WI38 (cell line): ENCODE results near the gene KDM2A.
"Not testable (repeated sequence)": the region's sequence is repeated elsewhere in the genome, so short reads cannot be mapped to it uniquely, and the experiment has no call there.

Experiments
- H3K4me3 ChIP-seq: 2 replicates; pipeline ENCODE4 v1.5.1; 2011; ENCODE audit warnings: low read depth, mild to moderate bottlenecking, control low read depth, low read length
- TF ChIP-seq, protein P1 (sequence below): IDR thresholded peaks from 2 replicates; pipeline ENCODE4 v1.5.1; 2012; ENCODE audit warnings: low read depth, mild to moderate bottlenecking, control low read depth, low read length

The KDM2A gene

DNA sequence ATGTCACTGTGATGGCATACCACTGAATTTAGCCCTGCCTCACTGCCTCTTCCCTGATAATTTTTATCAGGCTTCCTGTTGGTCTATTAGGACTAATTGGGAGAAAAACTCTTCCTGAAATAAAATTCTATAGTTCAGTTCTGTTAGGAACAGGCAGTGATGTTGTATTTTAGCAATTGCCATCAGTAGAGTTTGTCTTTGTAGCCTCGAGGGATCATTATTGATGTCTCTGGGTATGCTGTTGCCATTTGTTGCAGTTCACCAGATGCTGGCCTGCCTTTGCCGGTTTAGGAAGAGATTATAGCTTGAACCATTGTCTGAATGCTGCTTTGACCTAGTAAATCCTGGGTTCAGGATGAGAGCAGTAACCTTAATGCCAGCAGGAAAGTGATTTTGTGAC is 41.0 kb downstream of the KDM2A start:
- H3K4me3 ChIP-seq = no peak overlapping the region
- TF ChIP-seq, protein P1, sequence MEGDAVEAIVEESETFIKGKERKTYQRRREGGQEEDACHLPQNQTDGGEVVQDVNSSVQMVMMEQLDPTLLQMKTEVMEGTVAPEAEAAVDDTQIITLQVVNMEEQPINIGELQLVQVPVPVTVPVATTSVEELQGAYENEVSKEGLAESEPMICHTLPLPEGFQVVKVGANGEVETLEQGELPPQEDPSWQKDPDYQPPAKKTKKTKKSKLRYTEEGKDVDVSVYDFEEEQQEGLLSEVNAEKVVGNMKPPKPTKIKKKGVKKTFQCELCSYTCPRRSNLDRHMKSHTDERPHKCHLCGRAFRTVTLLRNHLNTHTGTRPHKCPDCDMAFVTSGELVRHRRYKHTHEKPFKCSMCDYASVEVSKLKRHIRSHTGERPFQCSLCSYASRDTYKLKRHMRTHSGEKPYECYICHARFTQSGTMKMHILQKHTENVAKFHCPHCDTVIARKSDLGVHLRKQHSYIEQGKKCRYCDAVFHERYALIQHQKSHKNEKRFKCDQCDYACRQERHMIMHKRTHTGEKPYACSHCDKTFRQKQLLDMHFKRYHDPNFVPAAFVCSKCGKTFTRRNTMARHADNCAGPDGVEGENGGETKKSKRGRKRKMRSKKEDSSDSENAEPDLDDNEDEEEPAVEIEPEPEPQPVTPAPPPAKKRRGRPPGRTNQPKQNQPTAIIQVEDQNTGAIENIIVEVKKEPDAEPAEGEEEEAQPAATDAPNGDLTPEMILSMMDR = no peak

DNA sequence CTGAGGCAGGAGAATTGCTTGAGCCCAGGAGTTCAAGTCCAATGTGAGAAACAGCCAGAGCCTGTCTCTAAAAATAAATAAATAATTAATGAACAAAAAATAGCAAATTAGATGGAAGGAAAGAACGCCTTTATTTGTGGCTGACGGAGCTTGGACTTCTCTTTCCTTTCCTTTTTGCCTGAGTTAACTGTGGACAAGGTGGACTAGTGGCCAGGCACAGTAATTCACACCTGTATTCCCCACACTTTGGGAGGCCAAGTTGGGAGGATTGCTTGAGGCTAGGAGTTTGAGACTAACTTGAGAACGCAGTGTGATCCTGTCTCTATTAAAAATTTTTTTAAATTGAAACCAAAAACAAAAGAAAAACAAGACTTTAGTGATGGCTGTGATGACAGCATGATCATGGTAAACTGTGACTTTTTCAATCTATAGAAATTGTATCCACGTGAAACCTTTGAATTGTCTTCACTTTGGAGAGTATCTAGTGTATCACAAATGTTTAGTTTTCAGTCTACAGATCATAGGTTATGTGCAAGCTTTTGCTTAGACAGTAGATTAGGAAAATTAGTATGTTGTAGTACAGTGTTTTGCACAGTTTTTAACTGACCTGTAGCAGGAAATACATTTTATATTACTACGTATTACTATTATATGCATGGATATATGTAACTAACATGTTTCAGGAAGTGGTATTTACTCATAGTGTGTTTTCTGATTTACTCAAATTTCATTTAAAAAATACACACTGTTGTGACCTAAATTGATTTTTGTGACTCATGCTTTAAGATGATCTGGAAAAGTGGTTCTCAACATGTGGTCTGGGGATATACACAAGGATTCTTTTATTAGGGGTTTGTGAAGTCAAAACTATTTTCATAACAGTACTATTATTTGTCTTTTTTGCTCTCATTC is 42.1 kb downstream of the KDM2A start:
- H3K4me3 ChIP-seq = no peak overlapping the region
- TF ChIP-seq, protein P1 = no peak

DNA sequence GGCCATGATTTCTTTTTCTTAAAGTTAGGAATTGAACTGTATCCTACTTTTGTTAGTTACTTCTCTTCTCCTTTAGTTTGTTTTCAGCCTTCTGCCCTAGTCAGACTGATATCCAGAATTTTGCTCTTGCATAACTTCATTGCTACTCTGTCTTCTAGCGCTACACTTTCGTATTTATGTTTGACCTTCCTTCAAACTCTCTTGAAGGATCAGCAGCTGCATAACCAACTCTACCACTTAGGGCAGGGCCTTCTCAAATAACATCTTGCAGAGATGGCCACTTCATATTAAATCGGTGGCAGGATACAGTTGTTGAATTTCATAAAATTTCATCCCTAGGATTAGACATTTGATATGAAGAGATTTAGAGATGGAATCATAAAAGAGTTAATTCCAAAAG is 43.9 kb downstream of the KDM2A start:
- H3K4me3 ChIP-seq = no peak overlapping the region
- TF ChIP-seq, protein P1 = no peak

DNA sequence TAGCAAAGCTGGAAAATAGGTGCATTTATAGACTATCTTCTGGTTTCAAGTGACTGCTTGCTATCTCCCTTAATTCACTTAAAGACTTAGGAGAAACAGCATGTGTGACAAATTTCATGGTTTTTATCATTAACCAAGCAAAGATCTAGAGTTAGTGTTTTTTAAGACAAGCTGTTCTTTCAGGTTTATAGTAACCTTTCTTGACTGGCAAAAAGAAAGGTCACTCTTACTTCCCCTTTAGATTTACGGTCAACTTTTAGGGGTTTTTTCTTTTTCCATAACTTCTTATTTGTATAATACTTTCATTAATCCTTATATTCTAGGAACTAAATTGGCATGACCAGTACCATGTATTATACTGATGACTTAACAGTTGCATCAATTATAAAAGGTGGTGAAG is 46.6 kb downstream of the KDM2A start:
- TF ChIP-seq, protein P1 = no peak
- no peak overlapping the region for H3K4me3 ChIP-seq

DNA sequence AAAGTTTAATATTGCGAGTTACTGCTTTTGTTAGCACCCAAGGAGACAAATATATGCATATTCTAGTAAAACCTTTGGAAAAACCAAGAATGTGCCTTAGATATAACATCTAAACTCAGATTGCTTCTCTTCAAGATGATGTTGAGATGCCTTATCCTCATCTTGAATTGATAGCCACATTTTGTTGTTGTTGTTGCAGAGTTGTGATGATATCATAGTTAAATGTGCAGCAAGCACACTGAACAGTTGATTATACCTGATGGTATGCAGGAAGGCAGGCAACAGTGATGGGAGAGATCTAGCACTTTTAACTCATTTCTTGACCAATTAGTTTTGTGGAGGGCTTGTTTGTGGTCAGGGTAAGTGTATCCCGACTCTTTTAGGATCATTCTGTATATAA is 48.0 kb downstream of the KDM2A start:
- no peak overlapping the region for H3K4me3 ChIP-seq
- TF ChIP-seq, protein P1 = no peak

DNA sequence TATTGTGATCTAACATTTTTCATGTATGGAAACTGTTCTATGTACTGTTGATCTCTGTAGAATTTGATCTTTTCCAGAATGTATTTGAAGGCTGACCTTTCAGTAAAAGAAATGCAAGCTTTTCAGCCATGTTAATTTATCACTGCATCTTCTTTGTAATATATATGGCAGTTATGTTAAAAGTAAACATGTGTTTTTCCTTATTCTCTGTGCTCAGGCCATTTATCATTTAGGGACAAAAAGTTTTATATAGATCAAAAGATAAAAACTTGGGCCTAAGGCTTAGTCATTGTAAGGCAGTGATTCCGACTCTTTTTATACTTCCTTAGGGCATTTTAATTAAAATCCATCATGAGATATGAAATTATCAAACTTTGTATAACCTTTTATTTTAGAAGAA is 48.7 kb downstream of the KDM2A start:
- TF ChIP-seq, protein P1 = no peak
- H3K4me3 ChIP-seq = no peak overlapping the region

DNA sequence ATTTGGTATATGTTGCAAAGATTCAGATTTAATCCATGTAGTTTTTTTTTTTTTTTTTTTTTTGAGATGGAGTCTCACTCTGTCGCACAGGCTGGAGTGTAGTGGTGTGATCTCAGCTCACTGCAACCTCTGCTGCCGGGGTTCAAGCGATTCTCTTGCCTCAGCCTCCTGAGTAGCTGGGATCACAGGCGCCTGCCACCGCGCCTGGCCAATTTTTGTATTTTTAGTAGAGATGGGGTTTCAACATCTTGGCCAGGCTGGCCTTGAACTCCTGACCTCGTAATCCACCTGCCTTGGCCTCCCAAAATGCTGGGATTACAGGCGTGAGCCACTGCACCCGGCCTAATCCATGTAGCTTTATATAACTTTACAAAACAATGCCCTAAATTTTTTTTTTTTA is 49.8 kb downstream of the KDM2A start:
- not testable (repeated sequence) for H3K4me3 ChIP-seq

DNA sequence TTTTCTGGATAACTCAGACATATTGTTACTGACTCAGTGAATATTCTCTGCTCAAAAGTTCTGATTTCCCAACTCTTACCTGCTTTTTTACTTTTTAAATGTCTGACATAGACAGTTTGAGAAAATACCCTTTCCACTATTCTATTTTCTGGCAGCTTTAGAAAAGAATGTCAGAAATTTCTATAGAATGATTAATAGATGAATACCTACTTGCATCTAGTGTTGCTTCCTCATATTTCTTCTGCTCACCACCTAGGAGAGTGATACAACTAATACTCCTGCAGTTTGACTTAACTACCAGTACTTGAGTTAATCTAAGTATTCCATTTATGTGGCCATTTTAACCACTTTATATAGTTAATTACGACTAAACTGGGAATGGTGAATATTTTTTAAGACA is 55.2 kb downstream of the KDM2A start:
- TF ChIP-seq, protein P1 = no peak
- no peak overlapping the region for H3K4me3 ChIP-seq
